Lower leg skin (tissue), 3 donors: ENCODE results near the gene TP53RK.

Source experiments
- CTCF ChIP-seq, 3 donors: fragments of 450-650 bp; IDR thresholded peaks; one replicate each; pipeline ENCODE4 v1.5.1; 2016; ENCODE audit warnings: antibody characterized with exemption in 3 of 3, mild to moderate bottlenecking in 3 of 3, moderate library complexity in 2 of 3
- POLR2A ChIP-seq, 2 donors: fragments of 450-650 bp; IDR thresholded peaks; one replicate each; pipeline ENCODE4 v1.6.1; 2016 to 2017; ENCODE audit warnings: antibody characterized with exemption in 2 of 2, mild to moderate bottlenecking in 1 of 2, moderate library complexity in 1 of 2

- no peak for TF ChIP-seq CTCF (IDR thresholded peaks at IDR 0.05)
- no peak for TF ChIP-seq POLR2A (IDR thresholded peaks at IDR 0.05)
Observed at GRCh38 chr20:46701057-46701456, 11.8 kb upstream of the TP53RK start.
